OCI-LY7 (cell line): ENCODE measurements around the gene CERS6.

Source experiments
- CTCF ChIP-seq: fragments of 200-600 bp; sonication (generic); conservative IDR thresholded peaks from 2 replicates; pipeline ENCODE4 v1.5.1; 2014; ENCODE audit warnings: mild to moderate bottlenecking, antibody characterized with exemption, low read length, moderate library complexity, mixed read lengths
- EZH2phosphoT487 ChIP-seq: fragments of 200-600 bp; sonication (generic); IDR thresholded peaks from 2 replicates; pipeline ENCODE4 v1.6.1; 2018; ENCODE audit warnings: low read depth, borderline replicate concordance, mild to moderate bottlenecking, mixed run types, antibody characterized with exemption, low read length, moderate library complexity, mixed read lengths

DNA sequence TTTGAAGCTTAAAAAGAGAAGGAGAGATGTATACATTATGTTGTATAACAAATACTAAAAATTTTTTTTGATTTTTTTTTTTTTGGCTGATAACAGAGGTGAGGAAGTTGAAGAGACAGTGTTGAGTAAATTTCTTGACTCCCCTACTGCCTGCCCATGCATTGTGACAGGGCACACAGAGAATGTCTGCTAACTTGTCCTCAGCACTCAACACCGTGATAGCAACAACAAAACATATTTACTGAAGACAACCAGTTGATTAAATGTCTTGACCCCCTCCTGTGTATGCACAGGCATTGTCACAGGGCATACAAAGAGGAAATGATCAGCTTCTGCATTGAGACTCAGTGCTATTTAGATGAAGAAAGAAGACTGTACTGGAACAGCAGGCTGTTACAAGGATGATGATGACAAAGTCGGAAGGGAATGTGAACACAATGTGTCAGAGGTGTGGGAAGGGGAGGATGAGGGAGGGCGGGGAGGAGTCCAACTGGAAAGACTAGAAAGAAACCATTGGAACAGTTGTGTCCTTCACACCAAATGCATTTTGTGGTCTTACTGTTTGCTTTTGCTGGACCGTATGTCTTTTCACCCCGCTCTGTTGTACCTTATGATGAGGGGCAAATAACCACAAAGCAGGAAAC lies 89.5 kb downstream of the CERS6 start:
- TF ChIP-seq EZH2phosphoT487 = no peak
- TF ChIP-seq CTCF = no peak
